GM20000 (cell line): ENCODE results near the gene CRACDL.
"Not testable (repeated sequence)": the region's sequence is repeated elsewhere in the genome, so short reads cannot be mapped to it uniquely, and the experiment has no call there.

Source experiments
- DNase-seq: peaks from one replicate; pipeline ENCODE4 v3.0.0; 2012; ENCODE audit warnings: low spot score
- TF ChIP-seq, protein P1 (sequence below): IDR thresholded peaks from 2 replicates; pipeline ENCODE4 v1.5.1; 2012; ENCODE audit warnings: mild to moderate bottlenecking, control low read depth; ENCODE audit errors: extremely low read depth, missing control alignments

Gene CRACDL

DNA sequence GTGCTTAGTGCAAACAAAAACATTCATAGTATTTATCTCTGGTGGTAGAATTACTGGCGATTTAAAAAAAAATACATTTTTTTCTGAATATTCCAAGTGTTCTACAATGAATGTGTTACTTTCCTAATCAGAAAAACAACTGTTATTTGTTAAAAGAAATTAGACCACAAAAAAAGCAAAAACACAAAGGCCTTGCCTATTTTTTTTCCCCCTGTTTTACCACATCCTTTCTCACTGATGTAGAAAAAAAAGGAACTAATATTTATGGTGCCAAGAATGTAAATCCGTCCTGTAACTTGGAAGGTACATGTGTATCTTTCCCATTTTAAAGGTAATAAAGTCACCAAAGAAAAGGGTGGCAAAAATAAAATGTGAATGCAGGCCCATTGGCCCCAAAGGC is 176.7 kb downstream of the CRACDL start:
- TF ChIP-seq, protein P1, sequence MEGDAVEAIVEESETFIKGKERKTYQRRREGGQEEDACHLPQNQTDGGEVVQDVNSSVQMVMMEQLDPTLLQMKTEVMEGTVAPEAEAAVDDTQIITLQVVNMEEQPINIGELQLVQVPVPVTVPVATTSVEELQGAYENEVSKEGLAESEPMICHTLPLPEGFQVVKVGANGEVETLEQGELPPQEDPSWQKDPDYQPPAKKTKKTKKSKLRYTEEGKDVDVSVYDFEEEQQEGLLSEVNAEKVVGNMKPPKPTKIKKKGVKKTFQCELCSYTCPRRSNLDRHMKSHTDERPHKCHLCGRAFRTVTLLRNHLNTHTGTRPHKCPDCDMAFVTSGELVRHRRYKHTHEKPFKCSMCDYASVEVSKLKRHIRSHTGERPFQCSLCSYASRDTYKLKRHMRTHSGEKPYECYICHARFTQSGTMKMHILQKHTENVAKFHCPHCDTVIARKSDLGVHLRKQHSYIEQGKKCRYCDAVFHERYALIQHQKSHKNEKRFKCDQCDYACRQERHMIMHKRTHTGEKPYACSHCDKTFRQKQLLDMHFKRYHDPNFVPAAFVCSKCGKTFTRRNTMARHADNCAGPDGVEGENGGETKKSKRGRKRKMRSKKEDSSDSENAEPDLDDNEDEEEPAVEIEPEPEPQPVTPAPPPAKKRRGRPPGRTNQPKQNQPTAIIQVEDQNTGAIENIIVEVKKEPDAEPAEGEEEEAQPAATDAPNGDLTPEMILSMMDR, result no peak
- DNase-seq, result no peak

DNA sequence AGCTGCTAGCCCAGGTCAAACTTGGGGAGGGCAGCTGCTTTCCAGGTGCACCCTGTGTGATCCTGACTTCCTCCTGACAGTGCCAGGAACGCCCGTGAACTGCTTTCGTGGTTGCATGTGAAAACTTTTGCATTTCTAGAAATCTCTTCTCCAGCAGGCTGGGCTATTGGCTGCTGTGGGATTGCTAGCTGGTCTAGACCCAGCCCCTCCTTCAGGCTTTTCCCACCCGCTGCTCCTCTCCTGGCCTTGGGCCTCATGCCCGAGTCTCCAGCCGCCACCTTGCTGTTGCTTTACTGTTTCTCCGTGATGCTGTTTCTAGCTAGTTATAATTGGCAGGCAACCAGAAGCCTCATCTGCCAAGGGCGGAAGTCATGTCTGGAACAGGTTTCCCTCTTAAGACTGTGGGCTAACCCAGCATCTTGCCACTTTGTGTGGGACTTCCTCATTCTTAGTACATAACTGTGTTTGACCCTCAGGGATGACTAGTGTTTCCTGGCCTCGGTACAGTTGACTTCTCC is 178.1 kb downstream of the CRACDL start:
- peak; percentile 67 for DNase-seq
- TF ChIP-seq, protein P1, result no peak

DNA sequence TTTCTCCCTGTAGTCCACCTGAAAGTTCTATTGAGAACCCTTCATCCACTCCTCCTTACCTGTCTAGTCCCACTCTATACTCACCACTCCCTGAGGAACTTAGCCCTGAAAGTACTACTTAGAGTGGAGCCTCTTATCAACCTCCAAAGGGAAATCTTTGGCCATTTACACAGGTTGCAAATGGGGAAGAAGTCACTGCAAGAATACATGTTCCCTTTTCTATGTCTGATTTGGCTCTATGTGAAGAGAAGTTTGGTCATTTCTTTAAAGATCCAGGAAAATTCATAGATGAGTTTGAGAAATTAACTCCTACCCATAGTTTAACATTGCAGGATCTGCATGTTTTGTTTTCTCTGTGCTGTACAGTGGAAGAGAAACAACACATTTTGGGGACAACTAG is 182.2 kb downstream of the CRACDL start:
- DNase-seq, result no peak
- TF ChIP-seq, protein P1, result no peak

DNA sequence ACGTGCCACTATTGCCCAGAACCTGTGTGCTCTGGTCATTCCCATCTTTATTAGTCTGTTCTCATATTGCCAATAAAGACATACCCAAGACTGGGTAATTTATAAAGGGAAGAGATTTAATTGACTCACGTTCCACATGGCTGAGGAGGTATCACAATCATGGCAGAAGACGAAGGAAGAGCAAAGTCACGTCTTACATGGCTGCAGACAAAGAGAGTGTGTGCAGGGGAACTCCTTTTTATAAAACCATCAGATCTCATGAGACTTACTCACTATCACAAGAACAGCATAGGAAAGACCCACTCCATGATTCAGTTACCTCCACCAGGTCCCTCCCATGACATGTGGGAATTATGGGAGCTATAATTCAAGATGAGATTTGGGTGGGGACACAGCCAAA is 183.3 kb downstream of the CRACDL start:
- not testable (repeated sequence) for DNase-seq

DNA sequence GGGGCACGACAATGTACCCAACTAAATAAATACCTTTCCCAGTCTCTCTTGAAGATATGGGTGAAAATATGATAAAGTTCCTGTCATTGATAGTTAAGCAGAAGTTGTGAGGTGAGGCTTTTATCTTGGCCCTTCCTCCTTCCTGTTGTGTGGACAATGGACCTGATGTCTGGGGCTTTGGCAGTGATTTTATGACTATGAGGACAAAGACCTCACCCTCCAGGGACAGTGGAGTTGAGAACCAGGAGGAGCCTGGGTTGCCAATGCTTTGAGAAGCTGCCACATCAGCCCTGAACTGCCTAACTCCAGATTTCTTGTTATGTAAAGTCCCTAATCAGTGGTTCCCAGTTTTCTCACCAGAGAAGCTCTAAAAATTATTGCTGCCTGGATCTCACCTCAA is 184.3 kb downstream of the CRACDL start:
- no peak for DNase-seq
- TF ChIP-seq, protein P1, result no peak

DNA sequence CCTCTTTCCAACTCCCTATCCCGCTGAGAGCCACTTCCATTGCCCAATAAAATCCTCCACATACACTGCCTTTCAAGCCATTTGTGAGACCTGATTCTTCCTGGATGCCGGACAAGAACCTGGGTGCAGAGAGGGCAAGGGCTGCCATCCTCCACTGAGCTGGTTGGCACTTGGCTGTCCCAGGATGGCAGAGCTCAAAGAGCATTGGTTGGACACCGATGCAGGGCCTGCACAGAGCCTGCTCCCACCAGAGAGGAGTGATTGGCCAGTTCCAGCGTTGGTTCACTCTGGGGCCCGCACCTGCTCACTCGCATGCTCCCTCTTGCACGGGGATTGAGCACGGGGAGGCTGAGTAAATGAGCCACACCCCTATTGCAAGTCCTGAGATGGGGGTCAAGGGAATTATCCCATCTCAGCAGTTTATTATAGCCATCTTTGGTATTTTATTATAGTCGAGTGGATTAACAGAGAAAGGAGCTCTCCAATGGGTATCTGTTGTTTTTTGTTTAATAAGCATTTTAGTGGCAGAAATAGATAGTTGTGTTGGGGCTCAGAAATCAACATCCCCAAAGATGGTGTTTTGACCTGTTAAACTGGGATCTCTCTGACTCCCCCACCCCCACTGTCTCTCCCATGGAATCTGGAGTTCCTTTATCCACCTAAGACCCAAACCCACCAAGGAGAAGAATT is 185.3 kb downstream of the CRACDL start:
- TF ChIP-seq, protein P1, result no peak
- no peak for DNase-seq

DNA sequence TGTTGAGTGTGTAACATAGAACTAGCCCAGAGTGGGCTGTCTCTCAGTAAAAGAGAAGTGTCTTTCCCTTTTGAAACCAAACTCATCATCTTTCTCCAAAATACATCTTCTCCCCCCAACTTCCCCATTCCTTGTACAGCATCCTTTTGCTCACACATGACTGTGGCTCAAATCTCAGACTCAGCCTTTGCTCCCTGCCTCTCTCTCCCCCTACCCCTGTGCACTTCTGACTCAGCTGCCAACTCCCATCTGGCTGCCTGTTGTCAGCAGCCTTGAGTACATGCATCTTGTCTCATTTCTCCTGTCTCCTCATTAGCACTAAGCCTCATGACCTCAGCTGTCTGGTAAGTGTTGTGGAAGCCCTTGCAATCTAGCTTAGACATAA is 187.0 kb downstream of the CRACDL start:
- no peak for DNase-seq
- TF ChIP-seq, protein P1, result no peak
